IPS-18a (cell line): ENCODE measurements around the gene QRSL1.

Experiments
- H3K27ac ChIP-seq: one replicate; pipeline ENCODE4 v1.5.1; 2013; ENCODE audit warnings: low read length
- H3K27me3 ChIP-seq: one replicate; pipeline ENCODE4 v1.6.1; 2013; ENCODE audit warnings: mild to moderate bottlenecking, low read length; ENCODE audit not compliant: control insufficient read depth, insufficient read depth
- H3K36me3 ChIP-seq: one replicate; pipeline ENCODE4 v1.6.1; 2013; ENCODE audit warnings: low read depth, low read length; ENCODE audit not compliant: control insufficient read depth
- H3K4me1 ChIP-seq: one replicate; pipeline ENCODE4 v1.6.1; 2013; ENCODE audit warnings: low read depth, low read length; ENCODE audit not compliant: control insufficient read depth
- H3K4me3 ChIP-seq: one replicate; pipeline ENCODE4 v1.5.1; 2013; ENCODE audit warnings: low read length
- H3K9ac ChIP-seq: one replicate; pipeline ENCODE4 v1.6.1; 2013; ENCODE audit warnings: mild to moderate bottlenecking, low read length, moderate library complexity
- H3K9me3 ChIP-seq: one replicate; pipeline ENCODE4 v1.6.1; 2013; ENCODE audit warnings: low read depth, low read length; ENCODE audit not compliant: control insufficient read depth

Gene QRSL1

GRCh38 chr6:106705156-106705555 is 75.8 kb downstream of the QRSL1 start:
- H3K4me1 ChIP-seq: peaks cover 10% of the 10 kb centered on the region
- H3K36me3 ChIP-seq: no peaks in the 10 kb centered on the region
- H3K9ac ChIP-seq: no peak overlapping the region
- H3K27me3 ChIP-seq: no peaks in the 10 kb centered on the region
- peaks cover 11% of the 10 kb centered on the region for H3K9me3 ChIP-seq
- no peak overlapping the region for H3K4me3 ChIP-seq
- no peak overlapping the region for H3K27ac ChIP-seq

DNA sequence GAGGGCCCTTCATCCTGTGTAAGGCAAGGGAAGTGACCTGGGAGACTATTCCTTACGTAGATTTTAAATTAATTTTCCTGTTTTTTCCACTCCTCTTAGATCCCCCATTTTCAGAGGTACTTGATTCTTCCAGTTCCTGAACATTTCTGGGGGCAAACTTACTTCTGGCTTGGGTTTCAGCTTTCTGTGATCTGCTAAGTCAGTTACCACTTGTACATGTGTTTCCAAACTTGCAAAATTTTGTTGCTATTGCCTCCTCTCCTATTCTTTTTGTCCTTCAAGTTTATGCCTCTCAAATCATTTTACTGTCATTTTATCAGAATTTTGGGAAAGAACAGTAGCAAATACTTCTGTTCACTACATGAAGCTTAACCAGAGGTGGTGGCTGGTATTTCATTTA is 81.2 kb downstream of the QRSL1 start:
- H3K27ac ChIP-seq: no peak overlapping the region
- H3K36me3 ChIP-seq: no peaks in the 10 kb centered on the region
- peaks cover 4% of the 10 kb centered on the region for H3K9me3 ChIP-seq
- no peak overlapping the region for H3K9ac ChIP-seq
- H3K4me1 ChIP-seq: peaks cover 4% of the 10 kb centered on the region
- no peak overlapping the region for H3K4me3 ChIP-seq
- H3K27me3 ChIP-seq: no peaks in the 10 kb centered on the region

- H3K36me3 ChIP-seq: no peaks in the 10 kb centered on the region
- H3K27me3 ChIP-seq: no peaks in the 10 kb centered on the region
- H3K4me1 ChIP-seq: peaks cover 6% of the 10 kb centered on the region
- no peak overlapping the region for H3K9ac ChIP-seq
- no peak overlapping the region for H3K4me3 ChIP-seq
- H3K27ac ChIP-seq: no peak overlapping the region
- H3K9me3 ChIP-seq: no peaks in the 10 kb centered on the region
Measured at GRCh38 chr6:106714281-106714680, 84.9 kb downstream of the QRSL1 start.

DNA sequence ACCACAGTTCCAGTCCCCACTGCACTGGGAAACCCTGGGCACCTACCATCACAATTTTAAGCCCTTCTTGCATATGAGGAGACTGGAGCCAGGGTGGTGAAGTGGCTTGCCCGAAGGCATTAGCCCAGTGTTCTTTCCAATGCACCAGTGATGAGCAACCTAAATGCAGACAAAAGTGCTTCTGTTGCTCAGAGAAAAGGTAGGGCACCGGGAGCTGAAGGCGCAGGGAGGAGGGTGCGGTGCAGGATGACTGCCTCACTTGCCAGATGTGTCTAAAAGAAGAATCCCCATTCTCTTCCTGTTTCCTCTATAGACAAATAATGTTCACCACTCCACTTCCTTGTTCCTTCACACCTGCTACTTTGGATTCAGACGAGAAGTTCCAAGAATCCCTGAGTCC is 86.5 kb downstream of the QRSL1 start:
- Histone ChIP-seq H3K9me3 (no peaks in the 10 kb centered on the region), H3K9ac (no peak overlapping the region), H3K4me3 (no peak overlapping the region), H3K4me1 (peaks cover 3% of the 10 kb centered on the region), H3K27ac (no peak overlapping the region), H3K27me3 (no peaks in the 10 kb centered on the region), H3K36me3 (no peaks in the 10 kb centered on the region)

GRCh38 chr6:106716966-106717365 is 87.6 kb downstream of the QRSL1 start:
- Histone ChIP-seq H3K9me3 (no peaks in the 10 kb centered on the region), H3K9ac (no peak overlapping the region)

More at GRCh38 chr6:106716966-106717365, 87.6 kb downstream of the QRSL1 start:
- H3K36me3 ChIP-seq: no peaks in the 10 kb centered on the region
- H3K4me3 ChIP-seq: no peak overlapping the region
- peaks cover 3% of the 10 kb centered on the region for H3K4me1 ChIP-seq
- no peaks in the 10 kb centered on the region for H3K27me3 ChIP-seq
- no peak overlapping the region for H3K27ac ChIP-seq
